HG03457 (cell line): Measurements from ENCODE around the gene PRSS2.

Experiments used
- ATAC-seq: cut with Tn5 transposase; IDR thresholded peaks from one replicate; pipeline ENCODE4 v1.9.1; 2021; ENCODE audit warnings: moderate number of reproducible peaks; ENCODE audit not compliant: unreplicated experiment

PRSS2 gene

DNA sequence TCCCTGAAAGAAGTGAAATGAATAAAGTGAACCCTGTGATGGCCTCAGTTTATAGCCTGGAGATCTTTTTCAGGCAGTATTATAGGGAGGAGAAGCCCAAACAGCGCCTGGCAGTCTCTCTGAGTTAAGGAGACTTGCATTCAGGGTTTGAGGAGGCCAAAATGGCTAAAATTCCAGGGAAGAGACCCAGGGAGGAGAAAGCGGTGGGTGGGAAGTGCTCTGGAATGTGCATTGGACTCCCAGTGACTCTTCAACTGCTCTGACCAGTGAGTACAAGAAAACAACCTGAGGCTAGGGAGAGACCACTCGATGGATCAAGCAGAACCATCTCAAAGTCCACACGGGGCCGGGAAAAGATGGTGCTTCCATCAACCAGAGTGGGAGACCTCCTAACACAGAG, 48.8 kb downstream of the PRSS2 start:
- ATAC-seq = no peak

DNA sequence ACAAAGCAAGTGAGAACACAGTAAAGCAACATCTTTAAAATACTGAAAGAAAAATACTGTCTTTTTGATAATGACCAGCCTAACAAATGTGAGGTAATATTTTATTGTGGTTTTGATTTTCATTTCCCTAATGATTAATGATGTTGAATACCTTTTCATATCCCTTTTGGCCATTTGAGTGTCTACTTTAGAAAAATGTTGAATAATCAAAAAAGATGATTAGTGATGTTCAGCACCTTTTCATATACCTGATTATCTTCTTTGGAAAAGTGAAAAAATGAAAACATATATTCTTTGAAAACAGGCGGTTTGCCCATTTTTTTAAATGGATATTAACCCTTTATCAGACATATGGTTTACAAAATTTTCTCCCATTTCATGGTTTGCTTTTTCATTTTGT, 51.9 kb downstream of the PRSS2 start:
- ATAC-seq = no peak
